NCI-H2107 treated with DMSO at 0.1 percent for 48 hours (cell line): Measurements from ENCODE around the gene AKR1A1.
"Not testable (repeated sequence)": the region's sequence is repeated elsewhere in the genome, so short reads cannot be mapped to it uniquely, and the experiment has no call there.

Experiments used
- DNase-seq: peaks from one replicate; lab custom pipeline; 2025; ENCODE audit not compliant: unreplicated experiment; lab: John Stamatoyannopoulos, UW

AKR1A1 gene

DNA sequence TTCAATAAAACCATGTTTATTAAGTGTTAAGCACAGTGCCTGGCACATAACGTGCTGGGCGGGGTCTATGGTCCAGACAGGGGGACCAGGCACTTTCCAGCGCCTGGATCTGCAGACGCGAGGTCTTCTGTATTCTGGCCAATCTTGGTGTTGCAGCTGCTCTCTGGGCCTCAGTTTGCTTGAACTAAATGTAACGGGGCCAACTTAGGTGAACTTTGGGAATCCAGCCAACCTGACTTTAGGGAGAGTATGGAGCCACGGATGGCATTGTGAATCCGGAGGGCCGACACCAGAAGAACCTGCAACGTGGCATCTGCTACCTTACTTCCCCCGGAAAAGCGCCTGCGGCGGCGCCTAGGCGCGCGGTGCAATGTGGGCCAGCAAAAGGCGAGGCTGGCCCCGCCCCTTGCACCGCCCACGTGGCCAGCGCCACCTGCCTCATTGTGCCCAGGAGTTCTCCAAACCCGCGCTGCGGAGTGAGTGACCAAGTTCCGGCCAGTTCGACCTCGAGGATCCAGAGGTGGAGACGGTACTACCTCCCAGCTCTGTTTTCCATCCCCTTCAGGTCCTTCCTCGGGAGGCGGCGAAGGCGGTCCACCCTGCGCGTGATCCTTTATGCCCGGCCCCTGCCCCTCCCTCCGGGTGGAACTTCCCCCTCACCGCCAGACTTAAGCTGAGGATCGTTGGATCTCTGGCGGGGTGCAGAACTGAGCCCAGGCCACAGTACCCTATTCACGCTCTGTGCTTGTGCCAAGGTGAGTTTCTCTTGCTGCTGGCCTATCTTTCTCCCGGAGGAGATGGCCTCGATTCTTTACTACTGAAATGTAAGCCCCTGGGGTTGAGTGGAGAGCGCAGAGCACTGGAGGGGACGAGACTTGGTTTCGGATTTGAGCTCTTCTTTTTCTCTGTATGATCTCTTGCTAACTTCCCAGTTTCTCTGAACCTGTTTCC lies at the start of gene AKR1A1:
Gene AKR1A1, plus strand, starts transcription at position 426 of the 951 bp plus-strand sequence. CDS start 10,969 bp downstream, outside the sequence.
- DNase-seq: peak; percentile 96

DNA sequence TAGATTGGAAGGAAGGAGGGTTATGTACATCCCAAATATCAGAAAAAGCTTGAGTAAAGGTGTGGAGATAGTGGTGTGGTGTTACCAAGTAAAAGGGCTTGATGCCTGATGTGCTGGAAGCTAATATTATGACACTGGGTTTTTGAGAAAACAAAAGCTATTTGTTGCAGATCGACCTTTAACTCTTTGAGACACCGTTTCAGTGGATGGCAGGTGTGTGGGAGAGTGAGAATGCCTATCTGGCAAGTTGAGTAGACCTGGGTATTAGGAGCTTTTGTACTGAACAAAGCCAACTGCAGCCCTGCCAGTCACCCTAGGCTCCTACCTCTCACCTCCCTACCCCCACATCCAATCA lies 49.1 kb upstream of the AKR1A1 start:
- no peak for DNase-seq

DNA sequence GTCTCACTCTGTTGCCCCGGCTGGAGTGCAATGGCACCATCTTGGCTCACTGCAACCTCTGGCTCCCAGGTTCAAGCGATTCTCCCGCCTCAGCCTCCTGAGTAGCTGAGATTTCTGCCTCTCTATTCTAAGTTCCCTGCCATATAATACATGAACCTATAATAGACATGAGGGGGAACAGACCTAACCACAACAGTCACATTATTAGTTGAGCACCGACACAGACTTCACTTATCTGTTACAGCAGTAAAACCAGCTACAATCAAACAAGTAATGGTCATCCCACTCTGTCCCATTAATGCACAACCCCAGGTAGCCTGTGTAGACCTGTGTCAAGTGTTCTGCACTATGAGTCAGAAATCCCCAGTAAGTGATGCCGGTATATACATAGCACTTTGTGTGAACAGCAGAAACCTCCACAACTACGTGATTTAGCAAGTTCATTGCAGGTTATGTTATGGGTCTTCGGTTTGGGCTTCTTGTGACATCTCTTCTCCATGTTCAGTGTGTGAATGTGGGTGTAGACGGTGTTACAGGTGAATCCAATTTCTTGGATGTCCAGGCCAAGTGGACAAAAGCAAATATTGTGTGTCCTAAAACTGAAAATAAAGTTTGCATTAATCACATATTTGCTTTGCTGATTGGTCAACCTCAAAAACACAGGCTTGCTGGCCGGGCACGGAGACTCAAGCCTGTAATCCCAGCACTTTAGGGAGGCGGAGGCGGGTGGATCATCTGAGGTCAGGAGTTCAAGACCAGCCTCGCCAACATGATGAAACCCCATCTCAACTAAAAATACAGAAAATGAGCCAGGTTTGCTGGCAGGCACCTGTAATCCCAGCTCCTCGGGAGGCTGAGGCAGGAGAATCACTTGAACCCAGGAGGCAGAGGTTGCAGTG lies 46.9 kb upstream of the AKR1A1 start:
- no peak for DNase-seq

DNA sequence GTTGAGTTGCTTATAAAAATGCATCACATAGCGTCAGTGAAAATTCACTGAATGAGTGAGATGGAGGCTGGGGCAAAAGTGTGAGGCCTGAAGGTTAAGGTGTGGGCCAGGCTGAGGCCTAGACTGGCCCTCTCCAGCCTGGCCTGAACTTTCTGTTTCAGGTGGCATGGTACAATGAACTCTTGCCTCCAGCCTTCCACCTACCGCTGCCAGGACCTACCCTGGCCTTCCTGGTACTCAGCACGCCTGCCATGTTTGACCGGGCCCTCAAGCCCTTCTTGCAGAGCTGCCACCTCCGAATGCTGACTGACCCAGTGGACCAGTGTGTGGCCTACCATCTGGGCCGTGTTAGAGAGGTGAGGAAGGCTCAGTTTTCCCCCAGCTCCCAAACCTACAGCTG lies 43.4 kb upstream of the AKR1A1 start:
- no peak for DNase-seq

DNA sequence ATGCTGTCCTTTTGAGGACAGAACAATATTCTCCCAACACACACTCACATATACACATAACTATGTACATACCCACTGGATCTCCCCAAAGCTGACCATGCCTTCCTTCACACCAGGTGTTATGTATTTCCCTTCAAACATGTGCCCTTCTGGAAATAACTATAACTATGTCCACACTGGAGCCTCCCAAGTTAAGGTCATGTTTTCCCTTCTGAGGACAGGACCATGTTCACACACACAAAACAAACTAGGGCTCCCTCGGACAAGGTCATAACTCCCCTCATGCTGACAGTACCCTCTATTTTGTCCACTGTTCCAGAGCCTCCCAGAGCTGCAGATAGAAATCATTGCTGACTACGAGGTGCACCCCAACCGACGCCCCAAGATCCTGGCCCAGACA lies 42.7 kb upstream of the AKR1A1 start:
- no peak for DNase-seq

DNA sequence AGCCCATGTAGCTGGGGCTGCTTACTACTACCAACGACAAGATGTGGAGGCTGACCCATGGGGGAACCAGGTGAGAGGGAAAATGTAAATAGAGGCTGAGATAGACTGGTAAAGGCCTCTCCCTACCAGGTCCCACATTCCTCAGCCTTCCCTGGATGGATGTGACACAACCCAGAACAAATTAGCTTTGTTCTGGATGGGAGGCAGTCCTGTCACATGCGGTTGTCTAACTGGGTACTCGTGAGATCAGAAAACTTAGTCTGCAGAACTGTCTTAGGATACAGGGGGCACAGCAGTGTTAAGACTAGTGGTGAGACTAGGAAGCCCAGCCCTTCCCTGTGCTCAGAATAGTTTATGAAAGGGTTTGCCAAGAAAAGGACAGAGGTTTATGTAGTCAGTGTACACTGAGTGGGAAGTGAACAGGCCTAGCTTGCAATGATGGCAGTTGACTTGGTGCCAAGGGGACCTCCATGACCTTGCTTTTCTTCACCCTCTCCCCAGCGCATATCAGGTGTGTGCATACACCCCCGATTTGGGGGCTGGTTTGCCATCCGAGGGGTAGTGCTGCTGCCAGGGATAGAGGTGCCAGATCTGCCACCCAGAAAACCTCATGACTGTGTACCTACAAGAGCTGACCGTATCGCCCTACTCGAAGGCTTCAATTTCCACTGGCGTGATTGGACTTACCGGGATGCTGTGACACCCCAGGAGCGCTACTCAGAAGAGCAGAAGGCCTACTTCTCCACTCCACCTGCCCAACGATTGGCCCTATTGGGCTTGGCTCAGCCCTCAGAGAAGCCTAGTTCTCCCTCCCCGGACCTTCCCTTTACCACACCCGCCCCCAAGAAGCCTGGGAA lies 42.1 kb upstream of the AKR1A1 start:
- no peak for DNase-seq

DNA sequence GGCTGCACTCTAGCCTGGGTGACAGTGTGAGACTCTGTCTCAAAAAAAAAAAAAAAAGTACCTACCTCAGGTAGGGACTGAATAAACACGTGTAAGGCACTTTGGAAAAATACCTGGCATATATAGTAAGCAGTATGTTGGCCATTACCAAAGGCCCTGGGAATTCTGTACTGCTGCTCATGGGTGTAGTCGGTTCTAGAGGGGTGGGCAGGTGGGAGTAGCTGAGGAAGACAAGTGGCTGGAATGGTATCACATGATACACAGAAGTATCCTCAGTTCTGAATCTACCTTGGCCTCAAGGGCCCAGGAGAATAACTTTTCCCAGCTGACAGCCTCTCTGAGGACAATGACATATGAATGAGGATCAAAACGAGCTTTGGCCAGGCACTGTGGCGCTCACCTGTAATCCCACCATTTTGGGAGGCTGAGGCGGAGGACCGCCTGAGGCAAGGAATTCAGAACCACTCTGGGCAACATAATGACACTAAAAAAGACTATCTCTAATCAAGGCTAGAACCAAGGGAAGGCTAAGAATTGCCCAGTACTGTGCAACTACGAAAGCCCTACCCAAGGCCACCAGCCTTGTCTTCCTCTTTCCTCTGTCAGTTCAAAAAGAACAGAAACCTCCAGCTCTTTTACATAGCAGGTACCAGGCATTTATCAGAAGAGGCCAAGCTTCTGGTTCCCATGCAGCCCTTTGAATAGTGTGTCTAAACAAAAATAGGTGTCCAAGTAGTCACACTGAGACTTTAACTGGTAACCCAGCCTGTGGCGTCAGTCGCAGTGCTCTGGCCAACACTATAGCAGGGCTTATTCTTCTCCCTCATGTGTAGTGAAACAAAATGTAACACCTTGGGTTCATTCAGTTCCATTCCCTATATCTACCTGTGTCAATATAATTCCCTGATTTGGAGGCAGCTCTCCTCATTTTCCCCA lies 40.3 kb upstream of the AKR1A1 start:
- no peak for DNase-seq

DNA sequence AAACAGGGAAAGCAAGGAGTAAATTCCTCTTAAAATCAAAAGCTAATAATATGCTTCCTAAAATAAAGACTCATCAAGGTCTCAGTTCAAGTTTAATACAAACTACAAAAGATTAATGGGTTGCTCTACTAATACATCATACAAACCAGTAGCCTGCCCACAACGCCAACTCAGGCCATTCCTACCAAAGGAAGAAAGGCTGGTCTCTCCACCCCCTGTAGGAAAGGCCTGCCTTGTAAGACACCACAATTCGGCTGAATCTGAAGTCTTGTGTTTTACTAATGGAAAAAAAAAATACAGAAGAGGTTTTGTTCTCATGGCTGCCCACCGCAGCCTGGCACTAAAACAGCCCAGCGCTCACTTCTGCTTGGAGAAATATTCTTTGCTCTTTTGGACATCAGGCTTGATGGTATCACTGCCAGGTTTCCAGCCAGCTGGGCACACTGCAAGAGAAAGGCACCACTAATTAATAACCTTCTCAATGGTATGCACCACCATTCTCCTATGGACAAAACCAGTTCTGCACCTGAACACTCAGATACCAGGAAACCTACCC lies 39.6 kb upstream of the AKR1A1 start:
- DNase-seq: no peak

DNA sequence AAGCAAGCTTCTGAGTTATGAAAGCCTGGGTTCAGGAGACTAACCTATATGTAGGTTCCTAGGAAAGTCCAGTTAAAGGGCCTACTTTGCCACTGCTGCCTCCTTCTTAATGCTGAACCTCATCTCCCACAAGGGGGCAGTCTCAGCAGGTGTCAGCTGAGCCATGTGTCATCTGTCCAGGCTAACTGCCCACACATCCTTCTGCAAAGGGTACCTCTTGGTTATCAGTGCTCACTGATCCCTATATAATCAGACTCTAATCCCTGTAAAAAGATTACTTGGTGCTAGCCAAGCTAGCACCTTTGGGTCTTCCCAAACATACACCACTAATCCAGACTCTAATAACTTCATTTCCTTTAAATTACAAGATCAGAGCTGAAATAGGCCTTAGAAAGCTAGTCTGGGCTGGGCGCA lies 38.0 kb upstream of the AKR1A1 start:
- DNase-seq: peak; percentile 54

DNA sequence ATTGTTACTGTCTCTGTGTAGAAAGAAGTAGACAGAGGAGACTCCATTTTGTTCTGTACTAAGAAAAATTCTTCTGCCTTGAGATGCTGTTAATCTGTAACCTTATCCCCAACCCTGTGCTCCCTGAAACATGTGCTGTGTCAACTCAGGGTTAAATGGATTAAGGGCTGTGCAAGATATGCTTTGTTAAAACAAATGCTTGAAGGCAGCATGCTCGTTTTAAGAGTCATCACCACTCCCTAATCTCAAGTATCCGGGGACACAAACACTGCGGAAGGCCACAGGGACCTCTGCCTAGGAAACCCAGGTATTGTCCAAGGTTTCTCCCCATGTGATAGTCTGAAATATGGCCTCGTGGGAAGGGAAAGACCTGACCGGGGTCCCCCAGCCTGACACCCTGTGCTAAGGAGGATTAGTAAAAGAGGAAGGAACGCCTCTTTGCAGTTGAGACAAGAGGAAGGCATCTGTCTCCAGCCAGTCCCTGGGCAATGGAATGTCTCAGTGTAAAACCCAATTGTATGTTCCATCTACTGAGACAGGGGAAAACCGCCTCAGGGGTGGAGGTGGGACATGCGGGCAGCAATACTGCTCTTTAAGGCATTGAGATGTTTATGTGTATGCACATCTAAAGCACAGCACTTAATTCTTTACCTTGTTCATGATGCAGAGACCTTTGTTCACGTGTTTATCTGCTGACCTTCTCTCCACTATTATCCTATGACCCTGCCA lies 36.9 kb upstream of the AKR1A1 start:
- DNase-seq: not testable (repeated sequence)

DNA sequence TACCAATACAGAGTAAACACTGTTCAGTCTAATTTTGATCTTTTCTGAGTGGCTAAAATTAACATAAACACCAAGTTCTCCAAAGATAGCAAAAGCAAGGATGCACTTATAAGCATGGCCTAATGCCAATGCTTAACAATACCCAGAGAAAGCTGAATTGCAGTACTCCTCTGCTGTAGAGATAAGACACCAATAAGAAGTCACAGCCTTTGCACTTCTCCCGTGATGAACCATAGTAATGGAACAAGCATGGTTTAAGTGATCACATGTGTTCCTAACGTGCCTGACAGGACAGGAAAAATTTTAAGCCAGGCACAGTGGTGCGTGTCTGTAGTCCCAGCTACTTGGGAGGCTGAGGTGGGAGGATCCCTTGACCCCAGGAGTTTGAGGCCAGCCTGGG lies 34.6 kb upstream of the AKR1A1 start:
- no peak for DNase-seq

DNA sequence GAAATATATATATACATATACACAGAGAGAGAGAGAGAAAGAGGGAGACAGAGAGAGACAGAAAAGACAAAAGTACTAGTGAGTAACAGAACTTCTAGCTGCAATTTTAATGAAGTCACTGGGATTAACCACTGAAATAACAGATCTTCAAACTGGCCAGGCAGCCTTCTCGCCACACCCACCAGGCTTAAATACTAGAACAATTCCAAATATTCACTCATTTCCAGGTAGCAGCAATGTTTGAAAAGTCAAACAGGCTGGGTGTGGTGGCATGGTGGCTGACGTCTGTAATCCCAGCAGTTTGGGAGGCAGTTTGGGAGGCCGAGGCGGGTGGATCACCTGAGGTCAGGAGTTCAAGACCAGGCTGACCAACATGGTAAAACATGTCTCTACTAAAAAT lies 34.2 kb upstream of the AKR1A1 start:
- no peak for DNase-seq

DNA sequence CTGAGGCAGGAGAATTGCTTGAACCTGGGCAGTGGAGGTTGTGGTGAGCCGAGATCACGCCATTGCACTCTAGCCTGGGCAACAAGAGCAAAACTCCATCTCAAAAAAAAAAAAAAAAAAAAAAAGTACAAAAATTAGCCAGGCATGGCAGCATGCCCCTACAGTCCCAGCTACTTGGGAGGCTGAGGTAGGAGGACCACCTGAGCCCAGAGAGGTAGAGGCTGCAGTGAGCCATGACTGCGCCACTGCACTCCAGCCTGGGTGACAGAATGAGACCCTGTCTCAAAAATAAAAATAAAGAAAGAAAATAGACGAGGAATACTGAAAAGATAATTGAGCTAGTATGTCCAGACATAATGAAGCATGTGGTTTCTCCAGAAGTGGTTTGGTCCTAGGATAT lies 32.3 kb upstream of the AKR1A1 start:
- not testable (repeated sequence) for DNase-seq

DNA sequence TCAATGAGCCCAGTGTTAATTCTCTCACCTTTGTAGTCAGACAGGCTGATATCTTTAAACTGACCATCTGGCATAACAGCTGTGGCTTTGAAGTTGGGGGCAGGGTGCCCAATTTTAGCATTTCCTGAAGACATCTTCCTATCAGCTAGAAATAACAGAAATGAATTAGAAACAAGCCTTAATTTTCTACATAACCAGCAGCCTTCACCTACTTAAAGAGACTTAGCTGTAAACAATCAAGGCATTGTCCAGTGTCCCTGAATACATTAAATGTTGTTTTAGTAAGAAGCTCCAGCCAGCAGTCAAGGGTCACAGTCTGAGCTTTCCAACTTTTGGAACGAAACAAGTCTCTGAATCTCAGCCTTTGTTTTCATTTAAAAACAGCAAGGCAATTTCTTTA lies 31.7 kb upstream of the AKR1A1 start:
- no peak for DNase-seq

DNA sequence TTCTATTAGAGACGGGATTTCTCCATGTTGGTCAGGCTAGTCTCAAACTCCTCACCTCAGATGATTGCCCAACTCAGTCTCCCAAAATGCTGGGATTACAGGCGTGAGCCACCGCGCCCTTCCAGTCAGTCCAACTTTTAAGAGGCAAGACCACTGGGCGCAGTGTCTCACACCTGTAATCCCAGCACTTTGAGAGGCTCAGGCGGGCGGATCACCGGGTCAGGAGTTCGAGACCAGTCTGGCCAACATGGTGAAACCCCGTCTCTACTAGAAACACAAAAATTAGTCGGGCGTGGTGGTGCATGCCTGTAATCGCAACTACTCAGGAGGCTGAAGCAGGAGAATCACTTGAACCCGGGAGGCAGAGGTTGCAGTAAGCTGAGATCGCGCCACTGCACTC lies 30.9 kb upstream of the AKR1A1 start:
- not testable (repeated sequence) for DNase-seq

DNA sequence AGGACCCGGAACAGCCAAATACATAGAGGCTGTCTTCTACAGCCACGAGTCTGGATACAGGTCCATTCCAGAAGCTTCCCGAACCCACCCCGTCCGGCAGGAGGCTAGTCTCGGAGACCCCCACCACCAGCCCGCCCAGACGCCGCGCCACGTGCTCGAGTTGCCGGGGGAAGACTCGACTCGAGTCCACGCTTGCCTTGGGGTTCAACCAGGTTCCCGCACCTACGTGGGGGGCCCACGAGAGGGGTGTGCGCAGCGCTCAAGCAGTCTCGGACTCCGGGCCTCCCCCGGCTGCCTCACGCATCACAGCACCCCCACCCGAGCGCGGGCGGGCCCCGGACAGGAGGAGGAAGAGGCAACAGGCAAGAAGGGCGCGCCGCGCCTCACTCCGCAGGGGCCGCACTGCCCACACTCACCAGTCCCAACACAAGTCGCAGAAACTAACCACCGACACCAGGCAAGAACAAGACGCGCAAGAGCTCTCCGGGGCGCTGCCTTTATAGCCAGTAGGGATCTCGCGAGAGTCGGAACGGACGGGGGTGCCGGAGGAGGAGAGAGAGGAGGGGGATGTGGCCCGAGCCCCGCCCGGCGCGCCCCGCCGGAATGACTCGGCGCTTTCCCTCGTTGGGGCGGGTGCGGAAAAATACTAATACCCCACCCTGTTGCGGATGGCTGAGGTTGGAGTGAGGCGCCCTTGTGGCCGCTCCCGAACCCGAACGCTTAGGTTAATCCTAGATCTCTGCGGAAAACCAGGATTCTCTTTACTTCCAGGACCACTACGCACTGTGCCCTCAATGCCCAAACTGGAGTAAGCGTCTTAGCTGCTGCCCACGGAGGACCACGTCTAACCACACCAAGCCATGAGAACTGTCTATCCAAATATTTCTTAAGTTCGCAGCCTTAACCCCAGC lies 29.0 kb upstream of the AKR1A1 start, which contains the start of gene PRDX1:
Gene PRDX1, minus strand, starts transcription at position 472 of the 911 bp plus-strand sequence. CDS start 2,841 bp downstream, outside the sequence.
- peak; percentile 95 for DNase-seq

DNA sequence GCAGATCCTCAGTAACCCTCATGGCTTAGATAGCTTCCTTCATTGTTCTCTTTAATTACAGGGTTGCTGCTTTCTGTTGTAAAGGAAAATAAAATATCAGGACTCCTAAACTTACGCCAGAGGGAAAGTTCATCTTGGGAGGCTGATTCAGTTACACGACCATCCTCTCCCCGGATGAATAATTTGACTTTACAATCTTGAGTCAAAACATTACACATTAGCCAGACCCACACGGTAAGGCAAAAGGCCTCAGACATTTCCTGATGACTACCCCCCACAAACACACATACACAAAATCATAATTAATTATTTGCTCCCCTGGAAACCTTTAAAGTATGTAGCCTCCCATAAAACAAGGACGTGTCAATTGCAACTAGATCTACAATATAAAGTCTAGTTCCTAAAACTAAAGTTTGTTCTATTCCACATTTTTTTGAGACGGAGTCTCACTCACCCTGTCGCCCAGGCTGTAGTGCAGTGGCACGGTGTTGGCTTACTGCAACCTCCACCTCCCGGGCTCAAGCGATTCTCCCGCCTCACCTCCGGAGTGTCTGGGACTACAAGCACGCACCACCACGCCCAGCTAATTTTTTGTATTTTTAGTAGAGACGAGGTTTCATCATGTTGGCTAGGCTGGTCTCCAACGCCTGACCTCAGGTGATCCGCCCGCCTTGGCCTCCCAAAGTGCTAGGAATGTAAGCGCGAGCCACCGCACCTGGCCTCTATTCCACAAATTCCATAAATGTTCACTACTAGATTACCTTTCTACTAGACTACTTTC lies 28.1 kb upstream of the AKR1A1 start:
- DNase-seq: peak; percentile 83
